Measurements from ENCODE around the gene AXIN1. TPM values are rescaled to one million over a fixed set of nuclear protein-coding genes. Genes with fewer than 3 reads are reported as not detected.
"Not testable (repeated sequence)": the region's sequence is repeated elsewhere in the genome, so short reads cannot be mapped to it uniquely, and the experiment has no call there.

Gene AXIN1
- total and polyA plus RNA-seq, 2 donors (not counting 1 experiment from before 2014, with no cell fraction given), result 5.1 to 18.7 TPM

GRCh38 chr16:379183-379960, 26.8 kb upstream of the AXIN1 start:
- TF ChIP-seq CTCF (conservative IDR thresholded peaks at IDR 0.05 in 1 of 2, IDR thresholded peaks at IDR 0.05 in 1 of 2; ENCODE audit: low read depth in 1 of 2, low read length in 2 of 2) (no peak), EZH2 (IDR thresholded peaks at IDR 0.05; ENCODE audit: low read length, missing control alignments) (no peak)
- no peak overlapping the region for H3K4me2 ChIP-seq (ENCODE audit: extremely low read depth, insufficient read depth, low read length)

GRCh38 chr16:378821-379182, 26.3 kb upstream of the AXIN1 start:
- Histone ChIP-seq H3K27ac (ENCODE audit: insufficient read depth, low read length) (no peak overlapping the region), H3K4me1 (ENCODE audit: control insufficient read depth, extremely low read depth, insufficient read depth, low read length) (no peaks in the 10 kb centered on the region), H3K27me3 (ENCODE audit: control insufficient read depth, insufficient read depth, low read length) (no peaks in the 10 kb centered on the region), H3K9me3 (ENCODE audit: control insufficient read depth, insufficient read depth, low read depth, low read length) (no peaks in the 10 kb centered on the region), H3K9ac (ENCODE audit: insufficient read depth, low read length) (no peak overlapping the region), H4K20me1 (ENCODE audit: control insufficient read depth, extremely low read depth, insufficient read depth, low read length) (no peaks in the 10 kb centered on the region), H3K36me3 (ENCODE audit: control insufficient read depth, insufficient read depth, low read length) (peaks cover 18% of the 10 kb centered on the region), H2AFZ (ENCODE audit: low read length) (no peak overlapping the region), H3K4me2 (ENCODE audit: extremely low read depth, insufficient read depth, low read length) (no peak overlapping the region), H3K4me3 (replicated peaks in 1 of 4; ENCODE audit: control extremely low read depth in 1 of 4, insufficient read depth in 1 of 4, low read depth in 3 of 4, low read length in 4 of 4) (no peak overlapping the region), H3K79me2 (ENCODE audit: control insufficient read depth, insufficient read depth, low read length) (peaks cover 14% of the 10 kb centered on the region)
- no peak for TF ChIP-seq EZH2 (IDR thresholded peaks at IDR 0.05; ENCODE audit: low read length, missing control alignments)
- TF ChIP-seq CTCF (conservative IDR thresholded peaks at IDR 0.05 in 1 of 2, IDR thresholded peaks at IDR 0.05 in 1 of 2; ENCODE audit: low read depth in 1 of 2, low read length in 2 of 2), result no peak
- no peak for DNase-seq (ENCODE audit: low read depth in 2 of 2)

More at GRCh38 chr16:379183-379960, 26.8 kb upstream of the AXIN1 start:
- H3K9me3 ChIP-seq (ENCODE audit: control insufficient read depth, insufficient read depth, low read depth, low read length), result no peaks in the 10 kb centered on the region
- no peak overlapping the region for H3K4me3 ChIP-seq (replicated peaks in 1 of 4; ENCODE audit: control extremely low read depth in 1 of 4, insufficient read depth in 1 of 4, low read depth in 3 of 4, low read length in 4 of 4)
- no peak overlapping the region for H3K9ac ChIP-seq (ENCODE audit: insufficient read depth, low read length)
- H3K4me1 ChIP-seq (ENCODE audit: control insufficient read depth, extremely low read depth, insufficient read depth, low read length), result no peaks in the 10 kb centered on the region
- H3K79me2 ChIP-seq (ENCODE audit: control insufficient read depth, insufficient read depth, low read length), result peaks cover 14% of the 10 kb centered on the region
- no peak for DNase-seq (ENCODE audit: low read depth in 2 of 2)
- H2AFZ ChIP-seq (ENCODE audit: low read length), result no peak overlapping the region
- peaks cover 14% of the 10 kb centered on the region for H3K36me3 ChIP-seq (ENCODE audit: control insufficient read depth, insufficient read depth, low read length)
- H3K27ac ChIP-seq (ENCODE audit: insufficient read depth, low read length), result no peak overlapping the region
- H3K27me3 ChIP-seq (ENCODE audit: control insufficient read depth, insufficient read depth, low read length), result no peaks in the 10 kb centered on the region
- H4K20me1 ChIP-seq (ENCODE audit: control insufficient read depth, extremely low read depth, insufficient read depth, low read length), result no peaks in the 10 kb centered on the region

- not testable (repeated sequence) for H2AFZ ChIP-seq (ENCODE audit: low read length); H3K4me1 ChIP-seq (ENCODE audit: control insufficient read depth, extremely low read depth, insufficient read depth, low read length); DNase-seq (ENCODE audit: low read depth in 2 of 2); H3K9me3 ChIP-seq (ENCODE audit: control insufficient read depth, insufficient read depth, low read depth, low read length); H3K4me2 ChIP-seq (ENCODE audit: extremely low read depth, insufficient read depth, low read length); H3K4me3 ChIP-seq (replicated peaks in 1 of 4; ENCODE audit: control extremely low read depth in 1 of 4, insufficient read depth in 1 of 4, low read depth in 3 of 4, low read length in 4 of 4); H4K20me1 ChIP-seq (ENCODE audit: control insufficient read depth, extremely low read depth, insufficient read depth, low read length); H3K27me3 ChIP-seq (ENCODE audit: control insufficient read depth, insufficient read depth, low read length); H3K9ac ChIP-seq (ENCODE audit: insufficient read depth, low read length); H3K27ac ChIP-seq (ENCODE audit: insufficient read depth, low read length)
- Histone ChIP-seq H3K79me2 (ENCODE audit: control insufficient read depth, insufficient read depth, low read length) (peaks cover 14% of the 10 kb centered on the region), H3K36me3 (ENCODE audit: control insufficient read depth, insufficient read depth, low read length) (peaks cover 18% of the 10 kb centered on the region)
Observed at GRCh38 chr16:378113-378820, 25.7 kb upstream of the AXIN1 start.
